Hippocampal formation (tissue), 2 donors: ENCODE measurements around the gene ST3GAL4.

Experiments used
- DNase-seq, 2 donors: peaks; one replicate each; lab custom pipeline; 2025; lab: John Stamatoyannopoulos, UW

ST3GAL4 gene

DNA sequence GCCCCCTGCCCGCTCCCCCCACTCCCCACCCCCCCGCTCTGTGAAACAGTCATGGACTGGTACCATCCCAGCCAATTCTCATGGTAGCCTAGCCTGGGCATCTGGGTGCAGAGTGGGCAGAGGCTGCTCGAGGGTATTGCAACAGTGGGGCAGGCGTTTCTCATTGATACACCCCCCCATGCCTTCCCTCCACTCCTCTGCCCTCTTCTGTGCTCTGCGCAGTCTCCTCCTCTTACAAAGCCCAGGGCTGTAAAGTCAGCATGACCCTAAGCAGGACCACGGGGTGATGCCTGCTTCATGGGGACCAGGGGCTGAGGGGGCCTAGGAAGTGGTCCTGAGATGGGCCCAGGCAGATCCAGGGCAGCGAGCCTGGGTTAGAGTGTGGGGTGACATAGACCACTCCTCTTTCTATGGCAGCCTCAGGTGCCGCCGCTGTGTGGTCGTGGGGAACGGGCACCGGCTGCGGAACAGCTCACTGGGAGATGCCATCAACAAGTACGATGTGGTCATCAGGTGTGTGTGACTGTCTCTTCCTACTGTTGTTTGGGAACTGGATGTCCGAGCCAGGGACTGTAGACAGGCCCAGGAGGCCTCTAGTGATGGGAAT is 52.3 kb downstream of the ST3GAL4 start:
- no peak for DNase-seq

DNA sequence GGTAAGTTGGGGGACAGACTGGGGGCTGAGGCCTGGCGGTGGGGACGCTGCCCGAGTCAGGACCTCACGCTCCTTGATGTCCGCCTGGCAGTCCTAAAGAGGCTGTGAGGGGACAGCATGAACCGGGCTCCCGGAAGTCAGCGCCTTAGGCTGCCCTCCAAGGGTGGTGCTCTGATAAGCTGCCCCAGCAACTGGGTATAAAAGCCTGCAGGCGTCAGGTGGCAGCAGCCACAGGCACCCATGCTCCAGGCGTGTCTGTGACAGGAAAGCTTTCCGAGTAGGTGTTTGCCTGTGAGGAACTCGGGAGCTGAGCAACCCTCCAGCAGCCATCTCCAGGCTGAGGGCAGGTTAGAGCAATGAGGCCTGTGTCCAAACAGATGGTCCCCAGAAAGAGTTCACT is 53.0 kb downstream of the ST3GAL4 start:
- no peak for DNase-seq

DNA sequence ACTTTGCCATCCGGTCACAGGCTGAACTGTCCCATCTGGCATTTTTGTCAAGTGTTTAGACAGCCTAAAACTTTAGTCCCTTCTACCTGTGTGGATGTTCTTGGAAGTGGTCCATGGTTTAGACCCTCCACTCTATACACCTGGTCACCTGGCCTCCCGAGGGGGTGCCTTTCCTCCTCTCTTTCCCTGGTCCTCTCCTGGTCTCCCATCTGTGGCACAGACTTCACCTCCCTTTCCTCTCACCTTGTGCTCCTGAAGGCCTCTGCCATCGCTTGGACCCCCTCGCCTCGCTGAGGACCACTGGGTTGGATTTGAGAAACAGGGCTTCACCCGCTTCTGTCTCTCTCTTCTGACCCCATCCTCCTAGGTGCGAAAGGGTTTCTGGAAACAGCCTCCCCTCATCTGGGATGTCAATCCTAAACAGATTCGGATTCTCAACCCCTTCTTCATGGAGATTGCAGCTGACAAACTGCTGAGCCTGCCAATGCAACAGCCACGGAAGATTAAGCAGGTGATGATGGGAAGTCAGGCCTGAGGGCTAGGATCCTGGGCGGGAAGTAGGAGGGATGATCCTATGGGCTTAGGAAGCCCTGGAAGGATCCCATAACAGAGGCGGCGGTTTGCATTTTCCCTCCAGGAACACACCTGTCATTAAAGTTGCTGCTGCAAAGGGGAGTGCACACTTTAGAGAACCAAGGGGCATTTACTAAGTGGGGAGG is 53.6 kb downstream of the ST3GAL4 start:
- DNase-seq = no peak

DNA sequence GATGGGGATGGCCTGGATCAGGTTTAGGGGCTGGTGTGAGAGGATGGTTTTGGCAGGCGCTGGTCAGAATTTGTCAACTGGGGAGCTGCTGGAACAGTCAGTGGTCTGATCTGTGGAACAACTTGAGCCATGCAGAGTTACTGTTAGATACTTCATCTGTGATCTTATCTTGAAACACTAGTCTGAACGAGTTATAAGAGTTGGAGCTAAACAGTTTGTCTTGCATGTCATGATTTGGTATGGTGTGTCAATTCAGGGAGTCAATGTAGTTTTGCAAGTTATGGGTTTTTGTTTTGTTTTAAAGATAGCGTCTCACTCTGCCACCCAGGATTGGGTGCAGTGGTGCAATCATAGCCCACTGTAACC is 54.1 kb downstream of the ST3GAL4 start:
- DNase-seq = no peak

DNA sequence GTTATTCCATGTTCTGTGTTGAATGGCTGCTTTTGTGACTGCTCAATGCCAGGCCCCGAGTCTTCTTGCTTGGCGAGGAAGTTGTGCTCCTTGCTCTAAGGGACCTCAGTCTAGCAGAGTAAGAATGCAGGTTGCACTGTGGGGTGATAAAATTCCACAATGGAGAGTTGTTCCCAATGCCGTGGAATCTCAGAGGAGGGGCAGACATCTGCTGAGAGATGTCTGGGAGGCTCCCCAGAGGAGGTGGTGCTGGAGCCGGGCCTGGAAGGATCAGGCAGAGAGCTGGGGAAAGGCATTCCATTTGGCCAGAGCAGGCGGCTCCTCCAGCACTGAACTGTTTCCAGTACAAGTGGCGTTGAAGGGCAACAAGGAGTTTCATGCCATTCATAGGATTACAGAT is 55.2 kb downstream of the ST3GAL4 start:
- DNase-seq = no peak

DNA sequence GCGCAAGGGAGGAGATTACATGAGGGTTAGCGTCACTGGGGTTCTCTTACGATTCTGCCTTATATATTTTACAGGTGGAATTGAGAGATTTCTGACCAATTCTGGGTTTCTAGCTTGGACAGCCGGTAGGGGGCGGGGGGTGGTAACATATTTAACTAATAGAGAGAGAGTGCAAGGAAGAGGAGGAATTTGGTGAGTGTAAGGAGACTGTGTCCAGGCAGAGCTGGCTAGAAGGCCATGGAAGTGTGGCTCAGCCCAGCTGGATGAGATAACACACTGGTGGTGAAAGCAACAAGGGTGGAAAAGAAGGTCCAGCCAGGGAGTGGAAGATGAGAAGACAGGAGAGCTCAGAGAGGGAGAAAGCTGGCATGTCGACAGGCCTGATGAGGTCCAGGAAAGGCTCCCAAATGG is 56.5 kb downstream of the ST3GAL4 start:
- no peak for DNase-seq

DNA sequence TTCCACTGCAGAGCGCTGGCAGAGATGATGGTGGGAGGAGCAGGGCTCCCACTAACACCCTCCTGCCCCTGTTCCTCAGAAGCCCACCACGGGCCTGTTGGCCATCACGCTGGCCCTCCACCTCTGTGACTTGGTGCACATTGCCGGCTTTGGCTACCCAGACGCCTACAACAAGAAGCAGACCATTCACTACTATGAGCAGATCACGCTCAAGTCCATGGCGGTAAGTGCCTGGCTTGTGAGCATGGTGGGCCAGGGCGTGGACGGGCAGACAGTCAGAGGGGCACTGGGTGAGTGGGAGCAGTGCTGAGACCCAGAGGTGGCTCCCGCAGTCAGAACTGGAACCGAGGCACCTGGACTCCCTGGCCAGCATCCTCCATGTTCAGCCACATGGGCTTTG is 57.9 kb downstream of the ST3GAL4 start:
- DNase-seq = no peak

DNA sequence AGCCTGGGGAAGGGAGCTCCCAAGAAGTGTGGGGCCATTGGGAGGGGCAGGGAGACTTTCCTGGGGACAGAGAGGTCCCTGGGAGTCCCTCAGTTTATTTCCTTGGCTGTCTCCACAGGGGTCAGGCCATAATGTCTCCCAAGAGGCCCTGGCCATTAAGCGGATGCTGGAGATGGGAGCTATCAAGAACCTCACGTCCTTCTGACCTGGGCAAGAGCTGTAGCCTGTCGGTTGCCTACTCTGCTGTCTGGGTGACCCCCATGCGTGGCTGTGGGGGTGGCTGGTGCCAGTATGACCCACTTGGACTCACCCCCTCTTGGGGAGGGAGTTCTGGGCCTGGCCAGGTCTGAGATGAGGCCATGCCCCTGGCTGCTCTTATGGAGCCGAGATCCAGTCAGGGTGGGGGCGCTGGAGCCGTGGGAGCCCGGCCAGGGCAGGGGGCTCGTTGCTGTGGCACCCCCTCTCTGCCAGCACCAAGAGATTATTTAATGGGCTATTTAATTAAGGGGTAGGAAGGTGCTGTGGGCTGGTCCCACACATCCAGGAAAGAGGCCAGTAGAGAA is 58.4 kb downstream of the ST3GAL4 start:
- no peak for DNase-seq

DNA sequence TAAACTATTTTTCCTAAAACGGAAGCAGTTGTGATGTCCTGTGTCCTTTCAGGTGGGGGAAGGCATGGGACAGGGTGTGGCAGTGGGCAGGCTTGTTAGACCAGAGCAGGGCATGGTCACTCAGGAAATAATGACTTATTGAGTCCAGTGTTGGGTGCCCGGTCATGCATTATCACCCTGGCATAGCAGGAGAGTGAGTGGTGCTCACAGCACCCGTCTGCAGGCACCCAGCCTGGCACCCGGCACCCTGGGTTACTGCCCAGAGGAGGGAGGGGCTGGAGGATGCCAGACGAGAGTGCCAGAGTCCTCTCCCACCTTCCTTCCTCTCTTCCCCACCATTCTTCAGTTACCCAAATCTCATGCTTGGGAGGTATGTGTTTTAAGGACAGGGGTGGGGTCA is 59.1 kb downstream of the ST3GAL4 start:
- DNase-seq = no peak

DNA sequence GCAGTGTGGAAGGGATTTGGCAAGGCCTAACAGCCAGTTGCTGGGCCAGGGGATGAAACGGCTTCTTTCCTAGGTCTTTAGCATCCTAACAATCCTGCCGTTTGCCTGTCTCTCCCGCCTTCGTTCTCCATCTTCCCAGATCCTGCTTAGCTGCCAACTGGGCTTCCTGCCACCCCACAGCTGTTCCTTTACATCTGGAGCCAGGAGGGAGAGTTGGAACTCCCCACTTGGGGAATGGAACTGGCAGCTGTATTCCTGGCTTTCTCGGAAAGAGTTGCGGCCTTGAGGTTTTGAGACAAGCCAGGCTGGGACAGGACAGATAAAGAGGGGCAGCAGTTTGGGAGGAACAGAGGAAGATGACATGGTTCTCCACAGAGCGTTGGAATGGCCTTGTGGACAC is 59.6 kb downstream of the ST3GAL4 start:
- DNase-seq = peak; percentile 35 to 73

DNA sequence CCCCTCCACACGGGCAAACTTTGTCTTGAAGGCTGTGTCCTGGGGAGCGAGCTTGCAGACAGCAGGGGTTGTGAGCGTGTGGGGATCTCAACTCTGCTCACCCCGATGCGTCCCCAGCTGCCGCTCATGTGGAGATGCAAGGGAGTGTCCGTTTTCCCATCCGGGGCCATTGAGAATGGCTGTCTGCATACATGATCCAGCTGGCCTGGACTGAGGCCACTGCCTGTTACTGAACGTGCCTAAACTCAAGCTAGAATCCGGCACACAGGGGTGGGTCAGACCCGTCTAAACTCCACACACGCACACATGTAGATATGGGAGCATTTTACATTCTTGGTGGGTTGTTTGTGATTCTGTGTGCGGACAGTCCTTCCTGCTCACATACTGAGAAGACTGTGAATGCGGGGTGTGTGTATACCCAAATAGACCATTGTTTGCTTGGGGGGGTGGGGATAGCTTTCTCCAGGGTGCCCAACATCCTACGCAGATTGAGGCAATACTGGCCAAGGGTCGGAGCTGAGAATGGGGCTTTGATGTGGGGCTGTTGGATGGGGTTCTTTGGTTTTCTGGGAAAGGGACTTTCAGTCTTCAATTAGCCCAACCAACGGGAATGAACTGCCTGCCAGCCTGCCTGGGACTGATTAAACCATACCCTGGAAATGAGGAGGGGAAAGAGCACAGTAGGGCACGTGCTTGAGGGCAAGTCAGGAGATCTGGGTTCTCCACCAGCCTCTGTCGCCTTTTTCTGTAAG is 60.4 kb downstream of the ST3GAL4 start:
- peak in 1 of 2 donors; percentile 39 for DNase-seq

DNA sequence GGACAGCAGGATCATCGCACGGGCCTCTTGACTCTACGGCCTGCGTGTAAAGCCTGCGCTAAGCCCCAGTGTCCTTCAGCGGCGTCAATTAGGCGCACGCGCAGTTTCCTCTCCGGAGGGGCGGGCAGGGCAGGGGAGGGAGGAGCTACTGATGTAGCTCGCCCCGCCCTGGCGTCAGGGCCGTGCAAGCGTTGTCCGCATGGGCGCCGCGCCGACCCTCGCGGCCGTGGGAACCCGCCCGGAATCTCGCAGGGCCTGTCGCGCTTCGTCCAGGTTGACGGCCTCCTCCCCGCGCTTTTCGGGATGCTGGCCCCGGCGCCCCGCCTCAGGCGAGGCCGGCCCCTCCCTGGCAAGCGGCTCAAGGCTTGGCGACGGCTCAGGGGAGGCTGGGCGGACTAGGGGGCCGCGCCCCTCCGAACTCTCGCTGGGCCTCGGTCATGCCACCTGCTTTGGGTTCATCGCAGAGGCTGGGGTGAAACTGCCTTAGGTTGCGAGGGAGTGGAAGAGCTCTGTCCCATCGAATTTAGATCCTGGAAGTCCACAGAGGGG is 61.1 kb downstream of the ST3GAL4 start:
- DNase-seq = peak; percentile 80

DNA sequence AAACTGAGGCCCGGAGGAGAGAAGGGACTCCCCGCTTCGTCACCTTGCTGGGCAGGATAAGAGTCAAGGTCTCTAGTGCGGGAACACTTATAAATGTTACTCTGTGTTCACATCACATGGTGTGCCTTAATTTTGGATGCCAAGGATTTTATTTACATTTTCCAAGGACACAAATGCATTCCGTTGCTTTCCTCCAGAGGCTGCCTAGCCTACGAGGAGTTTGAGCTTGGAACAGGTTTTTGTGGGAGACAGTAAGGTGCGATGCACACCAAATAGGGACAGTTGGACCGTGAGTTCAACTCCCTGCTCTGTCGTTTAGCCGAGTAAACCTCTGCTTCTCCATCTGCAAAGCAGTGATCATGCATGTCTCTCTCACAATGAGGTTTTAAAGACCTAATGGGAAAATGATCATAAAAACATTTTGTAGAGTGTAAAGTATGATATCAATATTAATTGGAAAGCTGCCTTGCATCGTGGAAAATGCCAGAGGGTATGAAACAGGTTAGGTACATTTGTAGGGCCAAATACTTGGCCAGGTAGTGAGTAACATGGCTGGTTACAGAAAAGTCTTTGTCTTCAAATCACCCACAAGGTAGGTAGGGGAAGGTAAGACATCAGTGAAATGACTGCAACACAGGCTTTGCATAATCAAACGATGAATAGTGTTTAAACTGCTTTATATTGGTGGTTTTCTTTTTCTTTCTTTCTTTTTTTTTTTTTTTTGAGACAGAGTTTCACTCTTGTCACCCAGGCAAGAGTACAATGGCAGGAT is 61.8 kb downstream of the ST3GAL4 start:
- DNase-seq = no peak

DNA sequence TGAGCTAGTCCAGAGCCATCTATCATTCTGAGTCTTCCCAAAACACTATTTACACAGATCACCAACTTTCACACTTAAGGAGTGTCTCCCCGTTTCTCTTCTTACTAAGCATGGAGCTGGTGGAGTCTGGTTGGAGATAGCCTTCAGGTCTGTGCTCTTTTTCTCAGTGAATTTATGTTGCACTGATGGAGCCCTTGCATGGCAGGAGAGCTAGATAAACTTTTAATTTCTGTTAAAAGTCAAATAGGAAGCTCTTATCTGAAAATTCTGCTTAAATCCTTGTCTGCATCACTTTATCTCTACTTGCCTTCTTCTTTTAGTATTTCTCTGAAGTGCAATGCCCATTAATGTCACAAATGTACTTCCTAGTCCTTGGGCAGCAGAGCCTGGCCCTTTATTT is 63.4 kb downstream of the ST3GAL4 start:
- DNase-seq = no peak

DNA sequence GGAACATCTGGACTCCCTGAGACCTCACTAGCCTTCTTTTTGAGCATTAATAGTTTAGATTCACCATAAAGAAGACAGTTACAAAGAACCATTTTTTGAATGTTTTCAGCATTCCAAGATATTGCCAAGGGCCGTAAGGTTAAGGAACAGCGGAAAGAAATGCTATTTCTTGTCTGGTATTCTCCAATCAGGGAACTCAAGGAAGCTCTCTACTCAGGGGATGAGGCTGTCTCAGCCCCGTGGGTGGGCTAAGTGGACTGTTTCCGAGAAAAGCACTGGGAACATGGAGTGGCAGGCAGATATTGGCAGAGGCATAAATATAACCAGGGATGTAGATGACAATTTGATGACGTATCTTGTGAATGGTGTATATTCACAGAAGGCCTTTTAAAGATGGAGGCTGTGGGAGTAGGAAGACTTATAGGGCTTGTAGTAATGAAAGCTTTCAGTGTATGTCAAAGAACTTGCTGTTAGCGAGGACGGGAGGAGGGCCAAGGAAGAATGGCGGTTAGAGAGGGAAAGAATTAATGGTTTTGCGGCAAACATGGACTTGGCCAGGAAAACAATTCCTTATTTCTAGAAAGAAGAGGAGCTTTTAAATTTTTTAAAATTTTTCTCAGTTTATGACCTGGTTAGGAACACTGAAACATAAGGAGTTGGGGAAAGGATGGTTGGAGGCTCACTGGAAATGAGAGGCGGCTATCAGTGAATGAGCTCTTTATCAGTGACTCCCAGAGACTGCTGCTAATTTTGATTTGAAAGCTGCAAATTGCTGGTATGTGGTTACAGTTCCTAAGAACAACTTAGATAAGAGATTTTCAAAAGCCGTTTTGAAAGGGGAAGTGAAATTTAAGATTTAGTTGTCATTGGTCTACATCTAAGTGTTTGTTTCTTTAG is 64.6 kb downstream of the ST3GAL4 start:
- no peak for DNase-seq

DNA sequence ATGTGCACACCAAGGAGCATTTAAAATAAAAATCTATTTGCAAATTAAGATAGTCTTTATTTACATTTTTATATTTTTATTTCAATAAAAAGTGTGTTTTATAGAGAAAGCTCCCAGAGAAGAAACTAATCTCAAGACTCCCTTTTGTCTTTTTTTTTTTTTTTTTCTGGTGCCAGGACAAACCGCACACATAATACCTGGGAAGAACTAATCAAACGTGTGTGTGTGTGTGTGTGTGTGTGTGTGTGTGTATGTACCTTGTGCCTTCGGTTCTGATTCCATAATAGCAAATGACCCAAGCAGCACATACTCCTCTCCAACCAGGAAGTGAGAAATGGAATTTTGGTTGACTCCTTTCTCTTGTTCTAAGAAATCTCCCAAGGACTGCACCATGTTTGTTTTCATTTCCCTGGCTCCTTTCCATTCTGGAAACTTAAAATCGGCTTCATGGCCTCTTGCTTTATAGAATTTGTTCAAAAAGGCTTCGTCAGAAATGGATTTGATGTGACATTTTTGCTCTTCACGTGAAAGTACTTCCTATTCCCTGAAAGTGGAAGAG is 65.3 kb downstream of the ST3GAL4 start:
- no peak for DNase-seq

DNA sequence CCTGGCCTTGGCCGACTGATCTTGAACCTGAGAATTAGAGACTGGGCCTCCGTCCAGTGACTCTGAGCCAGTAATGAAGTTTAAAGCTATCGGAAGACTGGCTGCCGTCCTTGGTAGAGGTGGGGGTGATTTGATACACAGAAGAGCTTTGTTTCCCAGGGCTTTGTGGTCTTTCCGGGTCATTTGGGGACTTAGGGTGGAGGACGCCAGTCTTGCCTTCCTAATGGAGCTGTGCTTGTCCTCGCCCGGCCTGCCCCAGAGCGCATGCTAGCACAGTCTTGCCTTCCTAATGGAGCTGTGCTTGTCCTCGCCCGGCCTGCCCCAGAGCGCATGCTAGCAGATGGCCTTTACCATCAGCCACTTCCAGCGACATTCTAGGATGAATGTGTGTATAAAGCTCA is 65.8 kb downstream of the ST3GAL4 start:
- no peak for DNase-seq

DNA sequence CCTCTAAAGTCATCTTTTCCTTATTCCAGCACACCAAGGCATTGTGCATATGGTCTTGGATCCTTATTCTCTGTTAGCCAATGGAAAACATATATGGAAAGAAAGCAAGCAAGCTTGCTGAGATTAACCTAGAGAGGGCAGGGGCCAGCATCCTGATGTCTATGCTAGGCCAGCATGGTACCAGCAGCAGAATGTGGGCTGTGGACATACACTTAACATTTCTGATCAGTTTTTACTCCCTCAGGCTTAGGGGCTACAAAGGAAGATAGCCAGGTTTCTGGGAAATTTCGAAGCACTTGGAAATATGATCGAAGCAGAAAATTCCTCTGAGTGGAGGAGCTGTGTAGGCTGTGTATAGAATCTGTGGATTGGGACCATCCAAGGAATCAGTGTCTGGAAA is 67.0 kb downstream of the ST3GAL4 start:
- DNase-seq = no peak

DNA sequence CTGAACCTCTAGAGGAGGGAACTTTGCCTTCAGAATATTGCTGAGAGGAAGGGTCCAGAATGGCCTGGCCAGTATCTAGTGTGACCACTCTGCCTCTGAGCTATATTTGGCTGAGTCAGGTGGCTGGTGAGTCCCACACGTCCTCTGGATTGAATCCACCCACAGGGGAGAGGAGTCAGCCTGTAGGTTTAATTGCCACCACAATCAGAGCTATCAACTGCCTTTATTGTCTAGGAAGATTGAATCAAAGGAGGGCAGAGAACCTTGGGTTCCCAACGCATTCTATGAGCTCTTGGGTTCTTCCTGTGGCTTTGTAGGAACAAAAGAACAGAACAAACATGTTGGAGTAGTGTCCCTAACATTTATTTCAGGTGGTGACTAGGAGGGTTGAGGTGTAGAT is 67.7 kb downstream of the ST3GAL4 start:
- no peak for DNase-seq

DNA sequence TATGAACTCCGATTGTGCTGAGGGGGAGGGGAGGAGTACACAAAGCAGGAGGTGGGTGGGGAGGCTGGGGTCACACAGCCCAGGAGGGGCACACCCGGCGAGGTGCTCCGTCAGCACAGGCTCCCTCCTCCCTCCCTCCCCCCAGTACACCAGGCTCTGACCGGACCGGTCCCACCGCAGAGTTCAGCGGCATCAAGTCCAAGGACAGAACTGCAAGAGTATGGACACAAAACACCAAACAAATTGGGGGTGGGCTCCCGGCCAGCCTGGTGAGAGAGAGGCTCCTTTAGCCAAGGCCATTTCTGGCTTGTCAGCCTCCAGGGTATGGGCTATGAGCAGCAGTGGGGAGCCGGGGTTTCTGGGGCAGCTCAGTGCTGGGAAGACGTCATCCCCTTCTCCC is 68.3 kb downstream of the ST3GAL4 start:
- no peak for DNase-seq
